HG02840 (cell line): ENCODE results near the gene DES.

Experiments used
- ATAC-seq: cut with Tn5 transposase; IDR thresholded peaks from one replicate; pipeline ENCODE4 v1.9.1; 2021; ENCODE audit warnings: mild to moderate bottlenecking, moderate library complexity, moderate number of reproducible peaks; ENCODE audit not compliant: unreplicated experiment, low FRiP score

Gene DES

GRCh38 chr2:219451661-219452360 is 33.6 kb downstream of the DES start:
- no peak for ATAC-seq

GRCh38 chr2:219452361-219453317 is 34.5 kb downstream of the DES start:
- no peak for ATAC-seq

GRCh38 chr2:219453671-219454590 is 35.8 kb downstream of the DES start:
- ATAC-seq = no peak

GRCh38 chr2:219455581-219455980 is 37.4 kb downstream of the DES start:
- no peak for ATAC-seq

GRCh38 chr2:219457784-219458369 is 39.7 kb downstream of the DES start:
- no peak for ATAC-seq

- ATAC-seq = no peak
These were observed 40.8 kb downstream of the DES start for GRCh38 chr2:219458996-219459395.

GRCh38 chr2:219459460-219460311 is 41.5 kb downstream of the DES start:
- ATAC-seq = no peak

- ATAC-seq = no peak
These were observed 42.3 kb downstream of the DES start for GRCh38 chr2:219460424-219460926.

GRCh38 chr2:219461047-219461514 is 42.9 kb downstream of the DES start:
- no peak for ATAC-seq

GRCh38 chr2:219461669-219462068 is 43.5 kb downstream of the DES start:
- ATAC-seq = no peak

- no peak for ATAC-seq
These were observed 44.2 kb downstream of the DES start for GRCh38 chr2:219462349-219462748.

GRCh38 chr2:219464286-219465032 is 46.3 kb downstream of the DES start:
- no peak for ATAC-seq

- no peak for ATAC-seq
These were observed 47.7 kb downstream of the DES start for GRCh38 chr2:219465659-219466561.

- no peak for ATAC-seq
These were observed 48.9 kb downstream of the DES start for GRCh38 chr2:219466816-219467735.

GRCh38 chr2:219467736-219468075 is 49.5 kb downstream of the DES start:
- no peak for ATAC-seq

GRCh38 chr2:219468410-219469185 is 50.4 kb downstream of the DES start:
- no peak for ATAC-seq
